Stimulated activated CD8-positive, alpha-beta memory T cell treated with anti-CD3 and anti-CD28 coated beads, Interleukin-2, amount 100 ng/mL, for 48 hours (primary cell): ENCODE measurements around the gene OR10A3.

Source experiments
- DNase-seq, 2 donors: peaks; one replicate each; pipeline ENCODE4 v3.0.0-alpha.2; 2020; ENCODE audit warnings: low read depth in 2 of 2

The OR10A3 gene

GRCh38 chr11:7941146-7941545, 362 bp downstream of the OR10A3 start:
- no peak for DNase-seq

GRCh38 chr11:7936615-7937014, 4.9 kb downstream of the OR10A3 start:
- DNase-seq = no peak

- DNase-seq = no peak
Observed at GRCh38 chr11:7931168-7931567, 10.3 kb downstream of the OR10A3 start, which contains the start of gene OR10A6. OR10A6 (minus strand) TSS chr11:7931268; CDS start chr11:7928662, 2,606 bp downstream.

- DNase-seq = no peak
Observed at GRCh38 chr11:7927635-7928034, 13.9 kb downstream of the OR10A3 start.

GRCh38 chr11:7924536-7924935, 17.0 kb downstream of the OR10A3 start:
- DNase-seq = no peak

GRCh38 chr11:7918141-7918540, 23.4 kb downstream of the OR10A3 start:
- DNase-seq = no peak

- no peak for DNase-seq
Observed at GRCh38 chr11:7911011-7911410, 30.5 kb downstream of the OR10A3 start.

- DNase-seq = no peak
Observed at GRCh38 chr11:7910286-7910788, 31.2 kb downstream of the OR10A3 start.

GRCh38 chr11:7909585-7910285, 31.8 kb downstream of the OR10A3 start:
- DNase-seq = no peak

- DNase-seq = no peak
Observed at GRCh38 chr11:7907121-7907520, 34.4 kb downstream of the OR10A3 start.

GRCh38 chr11:7906481-7906880, 35.0 kb downstream of the OR10A3 start:
- DNase-seq = no peak

GRCh38 chr11:7905961-7906429, 35.5 kb downstream of the OR10A3 start:
- DNase-seq = no peak

- no peak for DNase-seq
Observed at GRCh38 chr11:7905549-7905948, 36.0 kb downstream of the OR10A3 start.

GRCh38 chr11:7904917-7905316, 36.6 kb downstream of the OR10A3 start:
- no peak for DNase-seq

GRCh38 chr11:7903940-7904339, 37.6 kb downstream of the OR10A3 start:
- DNase-seq = no peak

- DNase-seq = no peak
Observed at GRCh38 chr11:7901319-7901854, 40.1 kb downstream of the OR10A3 start.

- no peak for DNase-seq
Observed at GRCh38 chr11:7900686-7901085, 40.8 kb downstream of the OR10A3 start.

GRCh38 chr11:7899418-7899817, 42.1 kb downstream of the OR10A3 start:
- DNase-seq = no peak

GRCh38 chr11:7898666-7899283, 42.7 kb downstream of the OR10A3 start:
- DNase-seq = no peak

GRCh38 chr11:7896009-7896785, 45.3 kb downstream of the OR10A3 start:
- no peak for DNase-seq

GRCh38 chr11:7894251-7894650, 47.3 kb downstream of the OR10A3 start:
- no peak for DNase-seq

- DNase-seq = no peak
Observed at GRCh38 chr11:7893796-7894195, 47.7 kb downstream of the OR10A3 start.
